Measurements from ENCODE around the gene CCNA2. TPM values are rescaled to one million over a fixed set of nuclear protein-coding genes. Genes with fewer than 3 reads are reported as not detected.
A peak's percentile ranks its signal among the peaks of the same experiment; 100 is the strongest.

Gene CCNA2
- total RNA-seq, 6 experiments from 2014 or later, result 30.0 to 77.0 (median 68.9) TPM

DNA sequence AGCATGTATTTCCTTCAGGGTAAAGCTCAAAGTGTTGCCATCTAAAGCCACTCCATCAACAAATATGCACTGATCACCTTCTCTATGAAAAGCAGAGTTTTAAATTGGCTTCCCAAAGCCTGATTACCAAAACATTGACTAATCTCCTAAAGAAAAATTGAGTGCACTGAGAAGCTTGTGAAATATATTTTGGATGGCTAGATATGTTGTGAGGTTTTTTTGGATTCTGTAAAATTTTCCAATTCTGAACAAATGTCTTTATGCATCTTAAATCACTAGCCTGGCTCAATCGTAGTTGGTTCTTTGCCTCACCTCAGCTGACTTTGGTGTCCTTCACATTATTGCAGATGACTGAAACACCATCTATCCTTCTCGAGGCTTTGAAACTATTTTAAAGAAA lies 37.5 kb downstream of the CCNA2 start:
- no peak for DNase-seq
- TF ChIP-seq, protein P1, sequence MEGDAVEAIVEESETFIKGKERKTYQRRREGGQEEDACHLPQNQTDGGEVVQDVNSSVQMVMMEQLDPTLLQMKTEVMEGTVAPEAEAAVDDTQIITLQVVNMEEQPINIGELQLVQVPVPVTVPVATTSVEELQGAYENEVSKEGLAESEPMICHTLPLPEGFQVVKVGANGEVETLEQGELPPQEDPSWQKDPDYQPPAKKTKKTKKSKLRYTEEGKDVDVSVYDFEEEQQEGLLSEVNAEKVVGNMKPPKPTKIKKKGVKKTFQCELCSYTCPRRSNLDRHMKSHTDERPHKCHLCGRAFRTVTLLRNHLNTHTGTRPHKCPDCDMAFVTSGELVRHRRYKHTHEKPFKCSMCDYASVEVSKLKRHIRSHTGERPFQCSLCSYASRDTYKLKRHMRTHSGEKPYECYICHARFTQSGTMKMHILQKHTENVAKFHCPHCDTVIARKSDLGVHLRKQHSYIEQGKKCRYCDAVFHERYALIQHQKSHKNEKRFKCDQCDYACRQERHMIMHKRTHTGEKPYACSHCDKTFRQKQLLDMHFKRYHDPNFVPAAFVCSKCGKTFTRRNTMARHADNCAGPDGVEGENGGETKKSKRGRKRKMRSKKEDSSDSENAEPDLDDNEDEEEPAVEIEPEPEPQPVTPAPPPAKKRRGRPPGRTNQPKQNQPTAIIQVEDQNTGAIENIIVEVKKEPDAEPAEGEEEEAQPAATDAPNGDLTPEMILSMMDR (IDR thresholded peaks at IDR 0.05), result no peak
- H3K27ac Mint-ChIP-seq, result peak overlapping the region; percentile 98

DNA sequence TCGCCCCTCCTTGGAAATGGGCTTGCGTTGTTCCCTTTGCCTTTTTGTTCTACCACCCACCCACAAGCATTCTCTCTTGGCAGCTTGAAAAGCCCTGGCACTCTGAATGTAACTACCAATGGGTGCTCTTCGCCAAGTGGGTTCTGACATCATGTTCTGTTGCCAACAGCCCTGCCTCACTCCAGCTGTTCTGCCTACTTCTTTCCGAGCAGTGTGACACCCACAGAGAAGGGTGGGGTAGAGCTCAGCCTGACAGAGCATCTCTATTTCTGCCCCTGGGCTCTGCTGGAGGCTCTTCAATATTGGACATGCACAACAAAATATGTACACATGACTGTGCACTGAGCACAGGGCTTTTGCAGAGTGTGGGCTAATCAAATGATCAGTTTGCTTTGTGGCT lies 38.2 kb downstream of the CCNA2 start:
- Mint-ChIP-seq H3K36me3 (ENCODE audit: low read depth) (peaks cover 22% of the 10 kb centered on the region), H3K4me1 (ENCODE audit: low read depth) (peaks cover 72% of the 10 kb centered on the region), H3K27ac (peak overlapping the region; percentile 98), H3K27me3 (ENCODE audit: insufficient read depth) (no peaks in the 10 kb centered on the region; the same call in 1 of the 2 replicates), H3K9me3 (peaks cover 14% of the 10 kb centered on the region), H3K4me3 (peak overlapping the region; percentile 69)
- TF ChIP-seq, protein P1 (IDR thresholded peaks at IDR 0.05), result no peak
- no peak for DNase-seq

More for the DNA sequence above, 37.5 kb downstream of the CCNA2 start:
- Mint-ChIP-seq H3K27me3 (ENCODE audit: insufficient read depth) (no peaks in the 10 kb centered on the region; the same call in 1 of the 2 replicates), H3K9me3 (peaks cover 14% of the 10 kb centered on the region), H3K4me1 (ENCODE audit: low read depth) (peaks cover 79% of the 10 kb centered on the region), H3K36me3 (ENCODE audit: low read depth) (peaks cover 18% of the 10 kb centered on the region), H3K4me3 (no peak overlapping the region; the same call in 1 of the 2 replicates)

DNA sequence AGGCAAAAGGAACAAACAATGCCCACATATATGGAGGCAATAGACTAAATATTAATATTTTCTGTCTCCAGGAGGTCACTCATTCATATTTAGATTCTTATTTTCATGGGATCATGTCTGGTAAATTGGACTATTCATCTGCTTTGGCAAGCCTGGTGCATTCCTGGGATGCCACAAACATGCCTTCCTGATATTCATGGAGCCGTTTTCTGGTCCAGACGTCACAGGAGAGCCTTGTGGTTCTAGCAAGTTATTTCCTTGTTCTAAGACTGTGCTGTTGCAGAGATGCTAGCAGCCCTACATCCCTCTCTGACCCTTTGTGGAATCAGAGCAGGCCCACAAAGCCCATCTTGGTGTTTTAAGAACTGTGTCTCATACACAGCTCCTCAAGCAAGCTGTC lies 38.7 kb downstream of the CCNA2 start:
- DNase-seq, result peak; percentile 93
- Mint-ChIP-seq H3K36me3 (ENCODE audit: low read depth) (peaks cover 23% of the 10 kb centered on the region), H3K4me3 (peak overlapping the region; percentile 69), H3K9me3 (peaks cover 14% of the 10 kb centered on the region), H3K4me1 (ENCODE audit: low read depth) (peaks cover 67% of the 10 kb centered on the region), H3K27ac (peak overlapping the region; percentile 98), H3K27me3 (ENCODE audit: insufficient read depth) (no peaks in the 10 kb centered on the region; the same call in 1 of the 2 replicates)
- TF ChIP-seq, protein P1 (IDR thresholded peaks at IDR 0.05), result no peak

DNA sequence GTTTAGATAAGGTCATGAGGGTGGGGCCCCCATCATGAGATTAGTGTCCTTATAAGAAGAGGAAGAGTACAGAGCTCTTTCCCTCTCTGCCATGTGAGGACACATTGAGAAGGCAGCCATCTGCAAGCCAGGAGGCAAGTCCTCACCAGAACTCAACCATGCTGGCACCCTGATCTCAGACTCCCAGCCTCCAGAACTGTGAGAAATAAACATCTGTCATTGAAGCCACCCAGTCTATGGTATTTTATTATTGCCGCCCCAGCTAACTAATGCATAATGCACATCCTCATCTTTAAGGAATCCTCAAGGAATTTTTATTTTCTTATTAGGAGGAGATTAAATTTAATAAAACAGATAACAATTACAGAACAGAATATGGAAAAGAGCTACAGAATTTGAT lies 39.3 kb downstream of the CCNA2 start:
- peaks cover 61% of the 10 kb centered on the region for H3K4me1 Mint-ChIP-seq (ENCODE audit: low read depth)
- TF ChIP-seq, protein P1 (IDR thresholded peaks at IDR 0.05), result no peak
- H3K27ac Mint-ChIP-seq, result peak overlapping the region; percentile 98
- H3K4me3 Mint-ChIP-seq, result peak overlapping the region; percentile 69
- peaks cover 23% of the 10 kb centered on the region for H3K36me3 Mint-ChIP-seq (ENCODE audit: low read depth)
- H3K27me3 Mint-ChIP-seq (ENCODE audit: insufficient read depth), result no peaks in the 10 kb centered on the region; the same call in 1 of the 2 replicates
- H3K9me3 Mint-ChIP-seq, result peaks cover 14% of the 10 kb centered on the region
- peak; percentile 35 for DNase-seq

DNA sequence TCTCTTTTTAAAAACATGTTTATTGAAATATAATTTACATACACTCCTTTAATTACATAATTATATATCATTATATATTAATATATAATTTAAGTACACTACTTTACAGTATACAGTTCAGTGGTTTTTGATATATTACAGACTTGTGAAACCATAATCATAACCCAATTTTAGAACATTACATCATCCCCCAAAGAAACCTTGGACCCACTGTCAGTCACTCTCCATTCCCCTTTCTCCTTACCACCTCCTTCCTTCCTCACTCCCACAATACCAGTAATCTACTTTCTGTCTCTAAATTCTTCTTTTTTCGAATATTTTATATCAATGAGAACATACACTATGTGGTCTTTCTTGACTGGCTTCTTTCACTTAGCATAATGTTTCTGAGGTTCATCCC lies 40.5 kb downstream of the CCNA2 start:
- H3K4me1 Mint-ChIP-seq (ENCODE audit: low read depth), result peaks cover 53% of the 10 kb centered on the region
- peaks cover 22% of the 10 kb centered on the region for H3K36me3 Mint-ChIP-seq (ENCODE audit: low read depth)
- TF ChIP-seq, protein P1 (IDR thresholded peaks at IDR 0.05), result no peak
- H3K27me3 Mint-ChIP-seq (ENCODE audit: insufficient read depth), result no peaks in the 10 kb centered on the region
- H3K4me3 Mint-ChIP-seq, result no peak overlapping the region
- peaks cover 14% of the 10 kb centered on the region for H3K9me3 Mint-ChIP-seq
- no peak for DNase-seq
- H3K27ac Mint-ChIP-seq, result peak overlapping the region; percentile 15; the same call in 1 of the 2 replicates

Data from HFFc6 (cell line).